Dendritic cell treated with granulocyte-macrophage colony-stimulating factor and Interleukin-4, amounts not matched to agents 40 ng/mL and 50 ng/mL, for 4 days (primary cell): ENCODE results near the gene CCPG1.

ENCODE experiments used
- H3K27ac Mint-ChIP-seq: one replicate; pipeline ENCODE4 v1.8.0; 2022; ENCODE audit warnings: mild to moderate bottlenecking, mixed read lengths
- H3K27me3 Mint-ChIP-seq: one replicate; pipeline ENCODE4 v1.8.0; 2022; ENCODE audit warnings: mild to moderate bottlenecking, mixed read lengths
- H3K36me3 Mint-ChIP-seq: one replicate; pipeline ENCODE4 v1.8.0; 2022; ENCODE audit warnings: low read depth, mixed read lengths
- H3K4me1 Mint-ChIP-seq: one replicate; pipeline ENCODE4 v1.8.0; 2022; ENCODE audit warnings: low read depth, mixed read lengths
- H3K4me3 Mint-ChIP-seq: one replicate; pipeline ENCODE4 v1.8.0; 2022; ENCODE audit warnings: mild to moderate bottlenecking, moderate library complexity, mixed read lengths
- H3K9me3 Mint-ChIP-seq: one replicate; pipeline ENCODE4 v1.8.0; 2022; ENCODE audit warnings: mixed read lengths
- intact Hi-C: fragments of 100-400 bp; cut with micrococcal nuclease; formaldehyde crosslinking; loops from one replicate; pipeline ENCODE4 v1.15.0; 2022

Gene CCPG1

GRCh38 chr15:55320238-55320550 is 88.0 kb downstream of the CCPG1 start:
- H3K36me3 Mint-ChIP-seq, result peaks cover 47% of the 10 kb centered on the region
- no peaks in the 10 kb centered on the region for H3K27me3 Mint-ChIP-seq
- H3K27ac Mint-ChIP-seq, result no peak overlapping the region
- no peaks in the 10 kb centered on the region for H3K9me3 Mint-ChIP-seq
- peaks cover 52% of the 10 kb centered on the region for H3K4me1 Mint-ChIP-seq
- peak overlapping the region; percentile 17 for H3K4me3 Mint-ChIP-seq
- intact Hi-C loops, result loop anchor here (5.0 kb wide), 1 partner anchor 87 kb away; the partner anchor contains the start of genes CCPG1 and PIERCE2

- Mint-ChIP-seq H3K27ac (peak overlapping the region; percentile 98), H3K4me1 (peaks cover 57% of the 10 kb centered on the region), H3K9me3 (no peaks in the 10 kb centered on the region), H3K4me3 (peak overlapping the region; percentile 95), H3K27me3 (no peaks in the 10 kb centered on the region), H3K36me3 (peaks cover 48% of the 10 kb centered on the region)
- intact Hi-C loops, result loop anchor here (5.0 kb wide), 1 partner anchor 88 kb away; the partner anchor contains the start of genes CCPG1 and PIERCE2
Observed at GRCh38 chr15:55319537-55320237, 88.5 kb downstream of the CCPG1 start.

- Mint-ChIP-seq H3K27me3 (no peaks in the 10 kb centered on the region), H3K4me1 (peaks cover 56% of the 10 kb centered on the region), H3K36me3 (peaks cover 44% of the 10 kb centered on the region), H3K9me3 (no peaks in the 10 kb centered on the region), H3K27ac (peak within 1 kb of the TSS; percentile 98), H3K4me3 (peak within 1 kb of the TSS; percentile 95)
- intact Hi-C loops, result no loop called here
Observed at GRCh38 chr15:55318588-55319494, 89.3 kb downstream of the CCPG1 start, which contains the start of the genes PIGB and PIGBOS1. Gene PIGB, plus strand, starts transcription at chr15:55319222. Its CDS starts 29 bp downstream, at chr15:55319251. Gene PIGBOS1, minus strand, starts transcription at chr15:55319123. Its CDS starts 1,331 bp downstream, at chr15:55317792.
